Liver (tissue), 9 donors: ENCODE measurements around the gene COL6A3. TPM values are rescaled to one million over a fixed set of nuclear protein-coding genes. Genes with fewer than 3 reads are reported as not detected.

ENCODE experiments used
- DNase-seq: peaks from one replicate; pipeline ENCODE4 v3.0.0-alpha.2; 2017; ENCODE audit warnings: low spot score
- H3K27ac ChIP-seq, 2 donors: one replicate each; pipeline ENCODE4 v1.7.0; 2013; ENCODE audit warnings: inconsistent platforms in 2 of 2, low read length in 2 of 2, control low read depth in 1 of 2, low read depth in 1 of 2, mild to moderate bottlenecking in 1 of 2
- H3K27me3 ChIP-seq, 4 donors: one replicate each; pipeline versions ENCODE4 v1.6.1 to v1.7.0; 2013; ENCODE audit warnings: low read length in 3 of 4, inconsistent platforms in 1 of 4, mild to moderate bottlenecking in 1 of 4, moderate library complexity in 1 of 4; ENCODE audit not compliant: control insufficient read depth in 4 of 4, insufficient read depth in 4 of 4
- H3K36me3 ChIP-seq, 4 donors: one replicate each; pipeline versions ENCODE4 v1.6.1 to v1.7.0; 2013; ENCODE audit warnings: low read length in 3 of 4, mild to moderate bottlenecking in 3 of 4, low read depth in 1 of 4, moderate library complexity in 1 of 4; ENCODE audit not compliant: control insufficient read depth in 4 of 4, insufficient read depth in 3 of 4
- H3K4me1 ChIP-seq, 4 donors: one replicate each; pipeline versions ENCODE4 v1.6.1 to v1.7.0; 2013; ENCODE audit warnings: low read length in 3 of 4, mild to moderate bottlenecking in 3 of 4, moderate library complexity in 1 of 4; ENCODE audit not compliant: control insufficient read depth in 4 of 4, insufficient read depth in 4 of 4
- H3K4me3 ChIP-seq, 3 donors: one replicate each; pipeline versions ENCODE4 v1.6.1 to v1.7.0; 2013; ENCODE audit warnings: low read length in 3 of 3, control low read depth in 1 of 3, low read depth in 1 of 3, mild to moderate bottlenecking in 1 of 3
- H3K9ac ChIP-seq, 2 donors: one replicate each; pipeline ENCODE4 v1.7.0; 2013; ENCODE audit warnings: low read length in 2 of 2, mild to moderate bottlenecking in 2 of 2, moderate library complexity in 2 of 2, control low read depth in 1 of 2, low read depth in 1 of 2
- H3K9me3 ChIP-seq, 4 donors: one replicate each; pipeline versions ENCODE4 v1.6.1 to v1.7.0; 2013; ENCODE audit warnings: low read length in 3 of 4; ENCODE audit not compliant: control insufficient read depth in 4 of 4
- EGR1 ChIP-seq, 2 donors: IDR thresholded peaks; 2 replicates each; pipeline ENCODE4 v1.6.1; 2016 to 2018; ENCODE audit warnings: antibody characterized with exemption in 2 of 2, low read depth in 2 of 2
- FOXA2 ChIP-seq: IDR thresholded peaks from 2 replicates; pipeline ENCODE4 v1.6.1; 2016; ENCODE audit warnings: antibody characterized with exemption
- HNF4A ChIP-seq, 2 donors: conservative IDR thresholded peaks; 2 replicates each; pipeline ENCODE4 v1.6.1; 2016; ENCODE audit warnings: antibody characterized with exemption in 2 of 2, mild to moderate bottlenecking in 2 of 2
- NR2F2 ChIP-seq: IDR thresholded peaks from 2 replicates; pipeline ENCODE4 v1.6.1; 2016; ENCODE audit warnings: antibody characterized with exemption
- REST ChIP-seq: IDR thresholded peaks from 2 replicates; pipeline ENCODE4 v1.6.1; 2016; ENCODE audit warnings: antibody characterized with exemption, mild to moderate bottlenecking
- RXRA ChIP-seq, 2 donors: IDR thresholded peaks; 2 replicates each; pipeline ENCODE4 v1.6.1; 2017 to 2018; ENCODE audit warnings: antibody characterized with exemption in 2 of 2, mild to moderate bottlenecking in 1 of 2
- SP1 ChIP-seq: IDR thresholded peaks from 2 replicates; pipeline ENCODE4 v1.6.1; 2018; ENCODE audit warnings: antibody characterized with exemption, mild to moderate bottlenecking
- TAF1 ChIP-seq: conservative IDR thresholded peaks from 2 replicates; pipeline ENCODE4 v1.6.1; 2016; ENCODE audit warnings: antibody characterized with exemption, mild to moderate bottlenecking
- YY1 ChIP-seq: IDR thresholded peaks from 2 replicates; pipeline ENCODE4 v1.6.1; 2016; ENCODE audit warnings: antibody characterized with exemption, mild to moderate bottlenecking
- WGBS: extraction: QIAGEN DNeasy Blood & Tissue Kit; methylation state at CpG from one replicate; pipeline ENCODE4 v1.1.7; 2013; 5-methylcytosine and 5-hydroxymethylcytosine counted together
- polyA plus RNA-seq, 2 donors: library from polyadenylated mRNA; stranded (reverse) in 1 of 2; unstranded in 1 of 2; fragments of 200-250 nt in 1 of 2; fragments of >200 nt in 1 of 2; fragmentation: Nextera tagmentation in 1 of 2; extraction: Ambion mirVana in 1 of 2; gene quantifications; one replicate each; pipeline versions ENCODE4 v1.2.1 to v1.2.3, GENCODE V29; 2013 to 2015
- total RNA-seq, 2 donors: library from RNA; depleted of rRNA; stranded (reverse); fragments of >200 nt; gene quantifications; one replicate each; pipeline ENCODE4 v1.2.3, GENCODE V29; 2014
- TF ChIP-seq, protein P1 (sequence below): IDR thresholded peaks from 2 replicates; pipeline ENCODE4 v1.6.1; 2016; ENCODE audit warnings: antibody characterized with exemption
- TF ChIP-seq, protein P2 (sequence below): IDR thresholded peaks from 2 replicates; pipeline ENCODE4 v1.6.1; 2016; ENCODE audit warnings: antibody characterized with exemption
- donor health status: healthy.
- donor health status: healthy.
- donor health status: healthy.
- donor health status: healthy.
- donor health status: healthy.

COL6A3 gene
- total and polyA plus RNA-seq, 4 donors: 1.7 to 28.7 (median 17.5) TPM

GRCh38 chr2:237448626-237449025 lies 34.7 kb upstream of the COL6A3 start (continued):
- TF ChIP-seq YY1 (no peak), NR2F2 (no peak), FOXA2 (no peak), TAF1 (no peak)

- WGBS: 87% methylated on average over 7 of the region's 7 CpGs
Measured at GRCh38 chr2:237448171-237448570, 34.2 kb upstream of the COL6A3 start.

GRCh38 chr2:237447496-237447895 lies 33.5 kb upstream of the COL6A3 start:
- no peak overlapping the region for H3K4me3 ChIP-seq
- H3K36me3 ChIP-seq: no peaks in the 10 kb centered on the region
- H3K27me3 ChIP-seq: peaks cover 0 to 3% (median 0%) of the 10 kb centered on the region in 4 donors
- no peaks in the 10 kb centered on the region for H3K9me3 ChIP-seq
- no peak for DNase-seq
- H3K9ac ChIP-seq: no peak overlapping the region
- H3K4me1 ChIP-seq: no peaks in the 10 kb centered on the region
- no peak overlapping the region for H3K27ac ChIP-seq
- 90% methylated on average over 11 of the region's 11 CpGs for WGBS
- TF ChIP-seq NR2F2 (no peak), FOXA2 (no peak), YY1 (no peak), RXRA (IDR thresholded peaks at IDR 0.05) (no peak), SP1 (no peak), REST (no peak), HNF4A (conservative IDR thresholded peaks at IDR 0.05) (no peak), EGR1 (IDR thresholded peaks at IDR 0.05; ENCODE audit: low read depth in 2 of 2) (no peak)
- TF ChIP-seq, protein P1, sequence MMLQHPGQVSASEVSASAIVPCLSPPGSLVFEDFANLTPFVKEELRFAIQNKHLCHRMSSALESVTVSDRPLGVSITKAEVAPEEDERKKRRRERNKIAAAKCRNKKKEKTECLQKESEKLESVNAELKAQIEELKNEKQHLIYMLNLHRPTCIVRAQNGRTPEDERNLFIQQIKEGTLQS: no peak
- TF ChIP-seq, protein P2, sequence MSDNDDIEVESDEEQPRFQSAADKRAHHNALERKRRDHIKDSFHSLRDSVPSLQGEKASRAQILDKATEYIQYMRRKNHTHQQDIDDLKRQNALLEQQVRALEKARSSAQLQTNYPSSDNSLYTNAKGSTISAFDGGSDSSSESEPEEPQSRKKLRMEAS: no peak

More at GRCh38 chr2:237448171-237448570, 34.2 kb upstream of the COL6A3 start:
- H3K4me1 ChIP-seq: no peaks in the 10 kb centered on the region
- no peak for DNase-seq
- peaks cover 0 to 3% (median 0%) of the 10 kb centered on the region in 4 donors for H3K27me3 ChIP-seq
- no peak overlapping the region for H3K4me3 ChIP-seq
- H3K27ac ChIP-seq: no peak overlapping the region
- H3K9me3 ChIP-seq: no peaks in the 10 kb centered on the region
- no peak for TF ChIP-seq REST
- no peak overlapping the region for H3K9ac ChIP-seq
- no peaks in the 10 kb centered on the region for H3K36me3 ChIP-seq
